ENCODE measurements around the gene ATP8B2. TPM values are rescaled to one million over a fixed set of nuclear protein-coding genes. Genes with fewer than 3 reads are reported as not detected.
"Not testable (repeated sequence)": the region's sequence is repeated elsewhere in the genome, so short reads cannot be mapped to it uniquely, and the experiment has no call there.

Gene ATP8B2
- total and polyA plus RNA-seq, 3 experiments from 2014 or later, result 69.9 to 72.8 (median 71.7) TPM

DNA sequence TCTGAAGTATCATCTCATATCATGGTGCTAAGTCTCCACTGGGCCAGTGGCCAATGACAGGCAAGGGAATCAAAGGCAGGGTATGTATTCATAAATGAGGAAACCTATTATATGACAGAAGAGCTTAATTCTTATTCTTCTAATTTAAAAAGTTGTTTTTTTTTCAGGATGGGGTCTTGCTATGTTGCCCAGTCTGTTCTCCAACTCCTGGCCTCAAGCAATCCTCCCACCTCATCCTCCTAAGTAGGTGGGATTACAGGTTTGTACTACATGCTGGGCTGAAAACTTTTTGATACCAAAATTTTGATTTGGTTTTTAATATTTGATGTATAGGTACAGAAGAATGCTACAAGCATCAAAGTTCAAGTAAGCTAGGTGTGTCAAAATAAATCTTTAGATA is 35.0 kb downstream of the ATP8B2 start:
- CTCF ChIA-PET, result interaction anchor here (1.1 to 1.2 kb wide), 2 partner anchors 15 to 25 kb away, joined by 3 to 4 read pairs; no protein-coding TSS in a partner anchor

DNA sequence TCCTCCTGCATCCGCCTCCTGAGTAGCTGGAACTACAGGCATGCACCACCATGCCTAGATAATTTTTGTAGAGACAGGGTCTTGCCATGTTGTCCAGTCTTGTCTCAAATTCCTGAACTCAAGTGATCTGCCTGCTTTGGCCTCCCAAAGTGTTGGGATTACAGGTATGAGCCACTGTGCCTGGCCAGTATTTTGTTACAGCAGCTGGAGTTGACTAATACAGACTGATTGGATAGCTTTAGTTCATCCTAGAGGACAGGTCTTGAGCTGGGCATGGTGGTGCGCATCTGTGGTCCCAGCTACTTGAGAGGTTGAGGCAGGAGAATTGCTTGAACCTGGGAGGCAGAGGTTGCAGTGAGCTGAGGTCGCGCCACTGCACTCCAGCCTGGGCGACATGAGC is 35.6 kb downstream of the ATP8B2 start:
- H3K36me3 Mint-ChIP-seq; H3K4me1 Mint-ChIP-seq; H3K36me3 ChIP-seq (ENCODE audit: insufficient read depth, low read length); H3K4me3 ChIP-seq (ENCODE audit: low read length); H3K27ac Mint-ChIP-seq; DNase-seq; H3K9me3 ChIP-seq (ENCODE audit: low read length); H3K27me3 ChIP-seq (ENCODE audit: insufficient read depth, low read length, poor library complexity, severe bottlenecking); H3K9me3 Mint-ChIP-seq; H3K4me1 ChIP-seq (ENCODE audit: insufficient read depth, low read length); POLR2A ChIA-PET; H3K27ac ChIP-seq (ENCODE audit: low read depth, low read length); H3K27me3 Mint-ChIP-seq; H3K4me3 Mint-ChIP-seq: not testable (repeated sequence)
- CTCF ChIA-PET, result interaction anchor here (1.0 to 1.3 kb wide), 4 partner anchors 16 to 28 kb away, joined by 3 to 4 read pairs (median 3); no protein-coding TSS in a partner anchor

More for the DNA sequence above, 35.0 kb downstream of the ATP8B2 start:
- Mint-ChIP-seq H3K9me3 (no peaks in the 10 kb centered on the region), H3K4me1 (no peaks in the 10 kb centered on the region), H3K36me3 (no peaks in the 10 kb centered on the region), H3K4me3 (no peak overlapping the region), H3K27ac (peak overlapping the region in 1 of 8 donors; percentile 75), H3K27me3 (no peaks in the 10 kb centered on the region)
- Histone ChIP-seq H3K4me3 (ENCODE audit: low read length) (no peak overlapping the region), H3K27me3 (ENCODE audit: insufficient read depth, low read length, poor library complexity, severe bottlenecking) (no peaks in the 10 kb centered on the region), H3K36me3 (ENCODE audit: insufficient read depth, low read length) (no peaks in the 10 kb centered on the region), H3K4me1 (ENCODE audit: insufficient read depth, low read length) (no peaks in the 10 kb centered on the region), H3K27ac (ENCODE audit: low read depth, low read length) (no peak overlapping the region), H3K9me3 (ENCODE audit: low read length) (no peaks in the 10 kb centered on the region)
- POLR2A ChIA-PET, result no interaction called here
- no peak for DNase-seq

DNA sequence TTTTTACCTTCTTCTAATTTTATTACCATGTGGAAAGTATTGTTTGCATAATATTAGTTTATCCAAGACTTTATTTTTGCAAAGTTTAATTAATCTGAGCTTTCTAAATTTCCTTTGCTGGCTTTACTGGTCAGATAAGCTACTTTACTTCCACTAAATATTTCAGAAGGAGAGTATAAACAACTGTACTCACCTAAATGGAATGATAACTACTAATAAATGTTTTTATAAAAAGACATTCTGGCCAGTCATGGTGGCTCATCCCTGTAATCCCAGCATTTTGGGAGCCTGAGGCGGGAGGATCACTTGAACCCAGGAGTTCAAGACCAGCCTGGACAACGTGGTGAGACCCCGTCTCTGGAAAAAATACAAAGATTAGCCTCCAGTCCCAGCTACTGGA is 36.0 kb downstream of the ATP8B2 start:
- H3K27ac ChIP-seq (ENCODE audit: low read depth, low read length), result no peak overlapping the region
- H3K9me3 ChIP-seq (ENCODE audit: low read length), result no peaks in the 10 kb centered on the region
- H3K27me3 Mint-ChIP-seq, result no peaks in the 10 kb centered on the region
- ChIA-PET CTCF (interaction anchor here (1.0 to 1.3 kb wide), 2 partner anchors 17 to 29 kb away, joined by 3 read pairs; no protein-coding TSS in a partner anchor), POLR2A (no interaction called here)
- H3K4me3 ChIP-seq (ENCODE audit: low read length), result no peak overlapping the region
- no peak overlapping the region for H3K4me3 Mint-ChIP-seq
- H3K4me1 ChIP-seq (ENCODE audit: insufficient read depth, low read length), result no peaks in the 10 kb centered on the region
- no peak for DNase-seq
- H3K36me3 Mint-ChIP-seq, result no peaks in the 10 kb centered on the region
- no peaks in the 10 kb centered on the region for H3K27me3 ChIP-seq (ENCODE audit: insufficient read depth, low read length, poor library complexity, severe bottlenecking)
- H3K9me3 Mint-ChIP-seq, result no peaks in the 10 kb centered on the region
- H3K27ac Mint-ChIP-seq, result no peak overlapping the region
- H3K4me1 Mint-ChIP-seq, result peaks cover 0 to 3% (median 0%) of the 10 kb centered on the region in 3 donors
- no peaks in the 10 kb centered on the region for H3K36me3 ChIP-seq (ENCODE audit: insufficient read depth, low read length)

DNA sequence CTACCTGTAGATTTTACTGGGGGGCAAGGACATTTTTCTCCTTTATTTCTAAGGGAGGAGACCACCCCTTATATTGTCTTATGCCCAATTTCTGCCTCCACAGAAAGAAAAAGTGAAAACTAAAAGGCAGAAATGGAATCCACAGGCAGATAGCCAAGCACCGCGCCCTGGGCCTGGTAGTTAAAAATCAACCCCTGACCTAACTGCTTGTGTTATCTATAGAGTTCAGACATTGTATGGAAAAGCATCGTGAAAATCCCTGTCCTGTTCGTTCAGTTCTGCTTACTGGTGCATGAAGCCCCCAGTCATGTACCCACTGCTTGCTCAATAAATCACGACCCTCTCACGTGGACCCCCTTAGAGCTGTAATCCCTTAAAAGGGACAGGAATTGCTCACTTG is 46.1 kb downstream of the ATP8B2 start:
- no peaks in the 10 kb centered on the region for H3K9me3 ChIP-seq (ENCODE audit: low read length)
- no peaks in the 10 kb centered on the region for H3K4me1 ChIP-seq (ENCODE audit: insufficient read depth, low read length)
- no peaks in the 10 kb centered on the region for H3K36me3 Mint-ChIP-seq
- no peak for DNase-seq
- no peak overlapping the region for H3K27ac ChIP-seq (ENCODE audit: low read depth, low read length)
- H3K27me3 ChIP-seq (ENCODE audit: insufficient read depth, low read length, poor library complexity, severe bottlenecking), result no peaks in the 10 kb centered on the region
- H3K4me3 ChIP-seq (ENCODE audit: low read length), result no peak overlapping the region
- peaks cover 2 to 7% (median 3%) of the 10 kb centered on the region in 3 donors for H3K4me1 Mint-ChIP-seq
- no peak overlapping the region for H3K27ac Mint-ChIP-seq
- H3K27me3 Mint-ChIP-seq, result peaks cover 0 to 1% of the 10 kb centered on the region in 2 donors
- ChIA-PET POLR2A (interaction anchor here (0.6 to 0.7 kb wide), 2 partner anchors 33 to 860 kb away, joined by 5 to 6 read pairs; no protein-coding TSS in a partner anchor), CTCF (no interaction called here)
- no peaks in the 10 kb centered on the region for H3K9me3 Mint-ChIP-seq
- H3K4me3 Mint-ChIP-seq, result no peak overlapping the region
- H3K36me3 ChIP-seq (ENCODE audit: insufficient read depth, low read length), result no peaks in the 10 kb centered on the region

DNA sequence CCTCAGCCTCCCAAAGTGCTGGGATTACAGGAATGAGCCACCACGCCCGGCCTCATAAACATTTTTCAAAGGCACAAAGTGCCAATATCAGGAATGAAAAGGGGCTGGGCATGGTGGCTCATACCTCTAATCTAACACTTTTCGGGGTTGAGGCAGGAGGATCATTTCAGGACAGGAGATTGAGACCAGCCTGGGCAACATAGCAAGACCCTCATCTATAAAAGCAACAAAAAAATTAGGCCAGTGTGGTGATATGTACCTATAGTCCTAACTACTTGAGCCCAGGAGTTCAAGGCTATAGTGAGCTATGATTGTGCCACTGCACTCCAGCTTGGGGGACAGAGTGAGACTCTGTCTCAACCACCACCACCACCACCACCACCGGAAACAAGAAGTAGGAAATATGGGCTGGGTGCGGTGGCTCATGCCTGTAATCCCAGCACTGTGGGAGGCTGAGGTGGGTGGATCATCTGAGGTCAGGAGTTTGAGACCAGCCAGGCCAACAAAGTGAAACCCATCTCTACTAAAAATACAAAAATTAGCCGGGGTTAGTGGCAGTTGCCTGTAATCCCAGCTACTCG is 48.5 kb downstream of the ATP8B2 start:
- POLR2A ChIA-PET; H3K4me1 ChIP-seq (ENCODE audit: insufficient read depth, low read length); H3K4me1 Mint-ChIP-seq; H3K4me3 ChIP-seq (ENCODE audit: low read length); H3K27me3 ChIP-seq (ENCODE audit: insufficient read depth, low read length, poor library complexity, severe bottlenecking); H3K27ac Mint-ChIP-seq; H3K27me3 Mint-ChIP-seq; H3K9me3 Mint-ChIP-seq; H3K36me3 Mint-ChIP-seq; DNase-seq; H3K9me3 ChIP-seq (ENCODE audit: low read length); H3K27ac ChIP-seq (ENCODE audit: low read depth, low read length); H3K36me3 ChIP-seq (ENCODE audit: insufficient read depth, low read length): not testable (repeated sequence)
- CTCF ChIA-PET, result interaction anchor here (0.7 kb wide), 1 partner anchor 21 kb away, joined by 3 read pairs; no protein-coding TSS in a partner anchor
- peak overlapping the region in 1 of 7 donors; percentile 39 for H3K4me3 Mint-ChIP-seq

- Mint-ChIP-seq H3K27ac (no peak overlapping the region), H3K9me3 (no peaks in the 10 kb centered on the region), H3K4me3 (no peak overlapping the region), H3K4me1 (peaks cover 0 to 5% (median 2%) of the 10 kb centered on the region in 3 donors), H3K36me3 (no peaks in the 10 kb centered on the region), H3K27me3 (no peaks in the 10 kb centered on the region)
- ChIA-PET POLR2A (no interaction called here), CTCF (no interaction called here)
- Histone ChIP-seq H3K27me3 (ENCODE audit: insufficient read depth, low read length, poor library complexity, severe bottlenecking) (no peaks in the 10 kb centered on the region), H3K27ac (ENCODE audit: low read depth, low read length) (no peak overlapping the region), H3K9me3 (ENCODE audit: low read length) (no peaks in the 10 kb centered on the region), H3K4me3 (ENCODE audit: low read length) (no peak overlapping the region), H3K36me3 (ENCODE audit: insufficient read depth, low read length) (no peaks in the 10 kb centered on the region), H3K4me1 (ENCODE audit: insufficient read depth, low read length) (no peaks in the 10 kb centered on the region)
- DNase-seq, result no peak
These were observed 54.0 kb downstream of the ATP8B2 start for GRCh38 chr1:154379301-154379700.

GRCh38 chr1:154384650-154385489 is 59.5 kb downstream of the ATP8B2 start:
- Mint-ChIP-seq H3K9me3 (no peaks in the 10 kb centered on the region), H3K4me1 (peaks cover 25 to 31% (median 26%) of the 10 kb centered on the region in 3 donors), H3K27me3 (no peaks in the 10 kb centered on the region), H3K4me3 (peak overlapping the region in 6 of 7 donors; percentile 2 to 81 (median 60)), H3K36me3 (no peaks in the 10 kb centered on the region), H3K27ac (peak overlapping the region; percentile 48 to 100 (median 90))
- POLR2A ChIA-PET, result interaction anchor here (0.7 kb wide), 1 partner anchor 19 kb away, joined by 3 read pairs; no protein-coding TSS in a partner anchor
- Histone ChIP-seq H3K9me3 (ENCODE audit: low read length) (no peaks in the 10 kb centered on the region), H3K4me3 (ENCODE audit: low read length) (peak overlapping the region; percentile 45), H3K4me1 (ENCODE audit: insufficient read depth, low read length) (peaks cover 33% of the 10 kb centered on the region), H3K27ac (ENCODE audit: low read depth, low read length) (peak overlapping the region; percentile 41), H3K27me3 (ENCODE audit: insufficient read depth, low read length, poor library complexity, severe bottlenecking) (no peaks in the 10 kb centered on the region), H3K36me3 (ENCODE audit: insufficient read depth, low read length) (no peaks in the 10 kb centered on the region)
- DNase-seq, result no peak
- CTCF ChIA-PET, result interaction anchor here (1.0 to 2.5 kb wide), 4 partner anchors 19 to 57 kb away, joined by 3 to 11 read pairs (median 5); partner anchors contain the start of gene IL6R

Measured in CD8-positive, alpha-beta memory T cell (primary cell).